ENCODE measurements around the gene PFN2.
A peak's percentile ranks its signal among the peaks of the same experiment; 100 is the strongest.

The PFN2 gene

DNA sequence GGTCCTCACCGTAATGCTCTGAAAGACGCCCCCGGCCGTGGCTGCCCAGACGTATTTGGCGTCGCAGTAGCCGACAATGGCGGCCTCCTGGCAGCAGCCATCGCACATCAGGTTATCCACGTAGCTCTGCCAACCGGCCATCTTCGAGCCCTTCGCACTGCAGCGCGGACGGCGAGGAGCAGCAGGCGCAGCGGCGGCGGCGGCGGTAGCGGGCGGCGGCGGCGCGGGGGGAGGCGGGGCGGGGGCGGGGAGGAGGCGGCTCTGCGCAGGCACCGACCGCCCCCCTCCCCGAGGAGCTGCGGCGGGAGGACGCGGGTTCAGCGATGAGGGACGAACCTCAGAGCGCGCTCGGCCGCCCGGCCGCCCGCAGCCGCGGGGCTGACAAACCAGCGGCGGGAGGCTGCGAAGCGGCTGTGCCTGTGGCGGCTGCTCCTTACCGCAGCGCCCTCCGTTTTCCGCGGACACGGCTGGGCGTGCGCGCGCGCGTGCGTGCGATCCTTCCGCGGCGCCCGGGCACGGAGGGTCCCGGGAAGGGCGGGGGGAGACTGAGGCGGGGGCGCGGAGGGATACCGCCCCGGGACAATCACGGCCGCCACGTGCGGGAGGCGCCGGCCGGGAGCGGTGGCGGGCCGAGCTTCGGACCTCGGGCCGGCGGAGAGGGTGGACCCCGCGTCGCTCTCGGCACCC lies at the start of gene PFN2:
Gene PFN2 (minus strand): TSS at position 180 of the 687 bp plus-strand sequence. CDS start 39 bp downstream, at position 141.
- H3K27me3 ChIP-seq (ENCODE audit: control insufficient read depth, insufficient read depth, low read length), result no peaks in the 10 kb centered on the region
- H3K9me3 ChIP-seq (ENCODE audit: control insufficient read depth, insufficient read depth, low read depth, low read length), result no peaks in the 10 kb centered on the region
- H3K27ac ChIP-seq (ENCODE audit: low read depth, low read length), result peak within 1 kb of the TSS; percentile 93
- peak within 1 kb of the TSS; percentile 93 for H3K9ac ChIP-seq (ENCODE audit: low read length)
- H3K4me1 ChIP-seq (ENCODE audit: control insufficient read depth, insufficient read depth, low read length), result peaks cover 30% of the 10 kb centered on the region
- H3K4me3 ChIP-seq (ENCODE audit: low read depth, low read length), result peak within 1 kb of the TSS; percentile 87
- peaks cover 24% of the 10 kb centered on the region for H3K36me3 ChIP-seq (ENCODE audit: control insufficient read depth, insufficient read depth, low read length)

DNA sequence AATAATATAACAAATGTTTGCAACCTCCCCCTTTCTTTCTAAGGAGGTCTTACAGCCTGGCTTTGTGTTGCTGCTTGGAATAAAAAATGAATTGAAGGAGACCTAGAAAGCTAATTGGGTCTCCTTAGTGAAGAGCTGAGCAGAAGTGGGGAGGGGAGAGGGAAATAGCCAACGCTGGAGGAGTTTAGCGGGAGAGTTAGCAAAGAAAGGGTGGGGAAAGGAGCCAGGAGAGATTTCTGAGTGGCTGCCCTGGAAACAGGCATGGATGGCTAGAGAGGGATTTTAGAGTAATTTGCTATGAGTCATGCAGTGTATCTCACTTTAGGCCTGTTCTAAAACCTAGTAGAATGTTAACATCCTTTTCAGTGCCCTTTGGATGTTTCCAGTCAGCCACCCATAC lies 45.2 kb upstream of the PFN2 start:
- no peak overlapping the region for H3K4me3 ChIP-seq (ENCODE audit: low read depth, low read length)
- H3K27ac ChIP-seq (ENCODE audit: low read depth, low read length), result no peak overlapping the region
- no peaks in the 10 kb centered on the region for H3K36me3 ChIP-seq (ENCODE audit: control insufficient read depth, insufficient read depth, low read length)
- no peaks in the 10 kb centered on the region for H3K9me3 ChIP-seq (ENCODE audit: control insufficient read depth, insufficient read depth, low read depth, low read length)
- H3K27me3 ChIP-seq (ENCODE audit: control insufficient read depth, insufficient read depth, low read length), result no peaks in the 10 kb centered on the region
- no peaks in the 10 kb centered on the region for H3K4me1 ChIP-seq (ENCODE audit: control insufficient read depth, insufficient read depth, low read length)
- no peak overlapping the region for H3K9ac ChIP-seq (ENCODE audit: low read length)

DNA sequence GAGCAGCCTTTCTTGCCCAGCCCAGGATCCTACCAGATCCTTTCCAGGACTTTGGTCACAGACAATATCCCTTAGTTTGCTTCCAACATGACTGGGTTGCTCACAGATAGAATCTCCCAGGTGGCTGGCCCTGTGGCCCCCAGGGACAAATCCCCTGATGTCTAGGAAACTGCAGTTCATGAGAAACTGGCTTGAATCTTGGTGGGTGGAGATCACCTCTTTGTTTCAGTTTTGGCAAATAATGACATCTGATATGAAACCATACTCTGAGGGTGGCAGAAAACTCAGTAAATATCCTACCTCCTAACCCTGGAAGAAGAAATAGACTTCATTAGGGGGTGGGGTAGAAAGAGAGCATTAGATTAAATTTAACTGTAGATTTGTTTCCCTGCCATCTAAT lies 44.1 kb upstream of the PFN2 start:
- H3K27ac ChIP-seq (ENCODE audit: low read depth, low read length), result no peak overlapping the region
- H3K9me3 ChIP-seq (ENCODE audit: control insufficient read depth, insufficient read depth, low read depth, low read length), result no peaks in the 10 kb centered on the region
- no peaks in the 10 kb centered on the region for H3K27me3 ChIP-seq (ENCODE audit: control insufficient read depth, insufficient read depth, low read length)
- no peak overlapping the region for H3K9ac ChIP-seq (ENCODE audit: low read length)
- no peaks in the 10 kb centered on the region for H3K4me1 ChIP-seq (ENCODE audit: control insufficient read depth, insufficient read depth, low read length)
- no peak overlapping the region for H3K4me3 ChIP-seq (ENCODE audit: low read depth, low read length)
- no peaks in the 10 kb centered on the region for H3K36me3 ChIP-seq (ENCODE audit: control insufficient read depth, insufficient read depth, low read length)

- Histone ChIP-seq H3K4me1 (ENCODE audit: control insufficient read depth, insufficient read depth, low read length) (no peaks in the 10 kb centered on the region), H3K4me3 (ENCODE audit: low read depth, low read length) (no peak overlapping the region), H3K9ac (ENCODE audit: low read length) (no peak overlapping the region), H3K36me3 (ENCODE audit: control insufficient read depth, insufficient read depth, low read length) (no peaks in the 10 kb centered on the region), H3K9me3 (ENCODE audit: control insufficient read depth, insufficient read depth, low read depth, low read length) (no peaks in the 10 kb centered on the region), H3K27me3 (ENCODE audit: control insufficient read depth, insufficient read depth, low read length) (no peaks in the 10 kb centered on the region), H3K27ac (ENCODE audit: low read depth, low read length) (no peak overlapping the region)
Observed at GRCh38 chr3:150013801-150014200, 43.1 kb upstream of the PFN2 start.

DNA sequence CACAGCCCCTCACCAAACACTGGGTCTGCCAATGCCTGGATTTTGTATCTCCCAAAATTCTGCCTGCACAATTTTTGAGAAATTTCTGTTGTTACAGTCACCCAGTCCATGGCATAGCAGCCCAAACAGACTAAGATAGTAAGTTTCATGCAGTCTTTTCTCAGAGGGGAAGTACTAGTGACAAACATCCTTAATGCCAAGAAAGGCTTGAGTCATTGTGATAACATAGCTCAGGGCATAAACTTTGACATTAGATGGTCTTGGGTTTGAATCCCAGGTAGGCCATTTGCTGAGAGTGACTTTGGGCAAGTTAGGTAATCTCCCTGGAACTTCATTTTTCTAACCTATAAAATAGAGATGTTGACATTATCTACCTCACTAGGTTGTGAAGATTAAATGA lies 36.1 kb upstream of the PFN2 start:
- Histone ChIP-seq H3K9ac (ENCODE audit: low read length) (no peak overlapping the region), H3K4me3 (ENCODE audit: low read depth, low read length) (no peak overlapping the region), H3K9me3 (ENCODE audit: control insufficient read depth, insufficient read depth, low read depth, low read length) (no peaks in the 10 kb centered on the region), H3K4me1 (ENCODE audit: control insufficient read depth, insufficient read depth, low read length) (no peaks in the 10 kb centered on the region), H3K36me3 (ENCODE audit: control insufficient read depth, insufficient read depth, low read length) (no peaks in the 10 kb centered on the region), H3K27ac (ENCODE audit: low read depth, low read length) (no peak overlapping the region), H3K27me3 (ENCODE audit: control insufficient read depth, insufficient read depth, low read length) (no peaks in the 10 kb centered on the region)

DNA sequence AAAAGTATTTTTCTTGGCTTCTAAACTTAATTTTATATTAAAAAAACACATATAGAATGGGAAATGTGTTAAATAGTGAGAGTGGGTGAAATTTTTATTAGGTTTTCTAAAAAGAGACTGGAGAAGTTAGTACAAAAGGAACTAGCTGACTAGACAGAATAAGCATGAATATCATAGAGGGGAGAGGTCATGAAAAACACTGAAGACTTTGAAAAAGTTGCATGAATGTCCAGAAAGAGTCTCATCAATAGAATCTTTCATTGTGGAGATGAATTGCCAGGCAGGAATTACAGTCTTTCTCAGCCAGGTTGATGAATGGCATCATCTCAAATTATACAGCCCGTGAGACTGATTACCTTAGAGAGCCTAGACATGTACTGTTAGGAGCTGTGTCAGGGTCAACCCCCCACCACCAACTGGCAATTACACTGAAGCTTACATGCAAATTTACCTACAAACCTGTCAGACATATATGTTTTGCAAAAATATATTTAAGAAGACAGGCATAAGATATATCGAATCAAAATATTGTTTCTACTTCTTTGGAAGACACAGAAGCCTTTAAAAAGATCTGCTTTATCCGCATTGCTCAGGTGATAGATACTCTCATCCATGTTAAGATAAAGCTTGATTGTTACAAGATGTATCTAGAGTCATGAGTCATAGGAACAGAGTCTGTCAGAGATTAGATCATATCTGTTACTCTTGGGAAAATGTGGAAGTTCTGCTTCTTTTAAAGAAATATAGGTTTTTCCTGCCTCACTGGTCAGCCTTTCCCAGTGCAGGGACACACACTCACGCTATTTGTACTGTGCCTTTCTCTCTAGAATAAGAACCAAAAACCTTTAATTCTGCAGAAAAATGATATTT lies 34.8 kb upstream of the PFN2 start:
- Histone ChIP-seq H3K27ac (ENCODE audit: low read depth, low read length) (no peak overlapping the region), H3K36me3 (ENCODE audit: control insufficient read depth, insufficient read depth, low read length) (no peaks in the 10 kb centered on the region), H3K9ac (ENCODE audit: low read length) (no peak overlapping the region), H3K4me3 (ENCODE audit: low read depth, low read length) (no peak overlapping the region), H3K9me3 (ENCODE audit: control insufficient read depth, insufficient read depth, low read depth, low read length) (no peaks in the 10 kb centered on the region), H3K4me1 (ENCODE audit: control insufficient read depth, insufficient read depth, low read length) (no peaks in the 10 kb centered on the region), H3K27me3 (ENCODE audit: control insufficient read depth, insufficient read depth, low read length) (no peaks in the 10 kb centered on the region)

DNA sequence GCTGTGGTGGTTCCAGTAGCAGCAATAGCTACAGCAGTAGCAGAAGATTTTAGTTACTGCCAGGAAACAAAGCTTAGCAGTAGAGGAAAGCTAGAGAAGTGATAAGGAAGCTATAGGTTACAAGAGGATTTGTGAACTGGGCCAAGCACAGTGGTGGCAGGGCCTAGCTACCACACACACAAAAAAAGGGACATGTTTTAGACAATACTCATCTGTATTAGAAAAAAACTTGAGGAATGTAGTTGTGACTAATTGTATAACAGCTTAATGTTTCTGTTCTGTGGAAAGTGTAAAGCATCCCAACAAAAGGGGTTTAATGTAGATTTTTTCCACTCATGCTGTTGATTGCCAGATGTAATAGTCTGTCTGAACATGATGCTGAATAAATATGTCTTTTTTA lies 29.9 kb upstream of the PFN2 start:
- H3K27me3 ChIP-seq (ENCODE audit: control insufficient read depth, insufficient read depth, low read length), result no peaks in the 10 kb centered on the region
- H3K36me3 ChIP-seq (ENCODE audit: control insufficient read depth, insufficient read depth, low read length), result no peaks in the 10 kb centered on the region
- H3K27ac ChIP-seq (ENCODE audit: low read depth, low read length), result no peak overlapping the region
- no peak overlapping the region for H3K4me3 ChIP-seq (ENCODE audit: low read depth, low read length)
- H3K4me1 ChIP-seq (ENCODE audit: control insufficient read depth, insufficient read depth, low read length), result no peaks in the 10 kb centered on the region
- H3K9ac ChIP-seq (ENCODE audit: low read length), result no peak overlapping the region
- no peaks in the 10 kb centered on the region for H3K9me3 ChIP-seq (ENCODE audit: control insufficient read depth, insufficient read depth, low read depth, low read length)

- Histone ChIP-seq H3K27me3 (ENCODE audit: control insufficient read depth, insufficient read depth, low read length) (no peaks in the 10 kb centered on the region), H3K4me1 (ENCODE audit: control insufficient read depth, insufficient read depth, low read length) (no peaks in the 10 kb centered on the region), H3K9ac (ENCODE audit: low read length) (no peak overlapping the region), H3K4me3 (ENCODE audit: low read depth, low read length) (no peak overlapping the region), H3K9me3 (ENCODE audit: control insufficient read depth, insufficient read depth, low read depth, low read length) (peaks cover 4% of the 10 kb centered on the region; the same call in 1 of the 2 replicates), H3K27ac (ENCODE audit: low read depth, low read length) (no peak overlapping the region), H3K36me3 (ENCODE audit: control insufficient read depth, insufficient read depth, low read length) (no peaks in the 10 kb centered on the region)
Observed at GRCh38 chr3:149999421-149999820, 28.7 kb upstream of the PFN2 start.

DNA sequence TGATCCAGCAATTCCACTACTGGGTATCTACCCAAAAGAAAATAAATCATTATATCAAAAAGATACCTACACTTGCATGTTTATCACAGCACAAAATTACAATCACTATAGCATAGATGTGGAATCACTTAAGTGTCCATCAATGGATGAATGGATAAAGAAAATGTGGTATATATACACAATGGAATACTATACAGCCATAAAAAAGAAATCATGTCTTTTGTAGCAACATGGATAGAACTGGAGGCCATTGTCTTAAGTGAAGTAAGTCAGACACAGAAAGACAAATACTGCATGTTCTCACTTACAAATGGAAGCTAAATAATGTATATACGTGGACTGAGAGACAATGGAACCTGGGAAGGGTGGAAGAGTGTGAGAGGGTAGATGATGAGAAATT lies 28.3 kb upstream of the PFN2 start:
- no peaks in the 10 kb centered on the region for H3K4me1 ChIP-seq (ENCODE audit: control insufficient read depth, insufficient read depth, low read length)
- H3K9me3 ChIP-seq (ENCODE audit: control insufficient read depth, insufficient read depth, low read depth, low read length), result peaks cover 7% of the 10 kb centered on the region; the same call in 1 of the 2 replicates
- no peak overlapping the region for H3K27ac ChIP-seq (ENCODE audit: low read depth, low read length)
- no peaks in the 10 kb centered on the region for H3K27me3 ChIP-seq (ENCODE audit: control insufficient read depth, insufficient read depth, low read length)
- no peak overlapping the region for H3K4me3 ChIP-seq (ENCODE audit: low read depth, low read length)
- no peak overlapping the region for H3K9ac ChIP-seq (ENCODE audit: low read length)
- H3K36me3 ChIP-seq (ENCODE audit: control insufficient read depth, insufficient read depth, low read length), result no peaks in the 10 kb centered on the region

GRCh38 chr3:149992416-149993058 lies 21.8 kb upstream of the PFN2 start:
- H3K4me3 ChIP-seq (ENCODE audit: low read depth, low read length), result no peak overlapping the region
- H3K27me3 ChIP-seq (ENCODE audit: control insufficient read depth, insufficient read depth, low read length), result no peaks in the 10 kb centered on the region
- H3K9me3 ChIP-seq (ENCODE audit: control insufficient read depth, insufficient read depth, low read depth, low read length), result peaks cover 17% of the 10 kb centered on the region
- H3K36me3 ChIP-seq (ENCODE audit: control insufficient read depth, insufficient read depth, low read length), result no peaks in the 10 kb centered on the region
- peaks cover 13% of the 10 kb centered on the region for H3K4me1 ChIP-seq (ENCODE audit: control insufficient read depth, insufficient read depth, low read length)
- H3K9ac ChIP-seq (ENCODE audit: low read length), result no peak overlapping the region
- no peak overlapping the region for H3K27ac ChIP-seq (ENCODE audit: low read depth, low read length)

DNA sequence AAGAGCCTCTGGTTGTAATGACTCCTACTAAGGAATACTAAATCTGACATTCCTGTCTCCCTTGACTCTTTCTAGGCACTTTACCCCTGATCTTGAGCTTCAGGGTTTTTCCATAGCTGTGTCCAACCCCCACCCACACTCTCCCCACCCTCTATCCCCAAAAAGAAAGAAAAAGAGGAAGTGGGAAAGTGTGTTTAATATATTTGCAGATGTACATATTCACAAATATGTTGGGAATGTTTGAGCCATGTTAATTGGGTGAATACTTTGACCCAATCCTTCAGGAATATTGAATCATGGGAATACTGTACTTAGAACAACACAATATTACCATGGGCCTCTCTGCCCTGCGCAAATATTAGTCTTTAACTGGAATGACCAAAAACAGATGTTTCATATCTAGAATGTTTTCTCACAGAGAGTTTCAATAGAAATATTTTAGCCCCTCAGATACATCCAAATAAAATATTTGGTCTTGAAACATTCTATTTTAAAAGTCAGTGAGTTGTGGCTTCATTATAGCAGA lies 19.8 kb upstream of the PFN2 start:
- Histone ChIP-seq H3K4me3 (ENCODE audit: low read depth, low read length) (no peak overlapping the region), H3K4me1 (ENCODE audit: control insufficient read depth, insufficient read depth, low read length) (peaks cover 13% of the 10 kb centered on the region), H3K9ac (ENCODE audit: low read length) (no peak overlapping the region), H3K36me3 (ENCODE audit: control insufficient read depth, insufficient read depth, low read length) (no peaks in the 10 kb centered on the region), H3K9me3 (ENCODE audit: control insufficient read depth, insufficient read depth, low read depth, low read length) (peaks cover 17% of the 10 kb centered on the region), H3K27me3 (ENCODE audit: control insufficient read depth, insufficient read depth, low read length) (no peaks in the 10 kb centered on the region), H3K27ac (ENCODE audit: low read depth, low read length) (no peak overlapping the region)

Data from HUES6 (cell line).